ENCODE measurements around the gene MYCT1. TPM values are rescaled to one million over a fixed set of nuclear protein-coding genes. Genes with fewer than 3 reads are reported as not detected.

Gene MYCT1
- total and polyA plus RNA-seq, 2 donors (not counting 1 experiment from before 2014, with no cell fraction given): not detected

DNA sequence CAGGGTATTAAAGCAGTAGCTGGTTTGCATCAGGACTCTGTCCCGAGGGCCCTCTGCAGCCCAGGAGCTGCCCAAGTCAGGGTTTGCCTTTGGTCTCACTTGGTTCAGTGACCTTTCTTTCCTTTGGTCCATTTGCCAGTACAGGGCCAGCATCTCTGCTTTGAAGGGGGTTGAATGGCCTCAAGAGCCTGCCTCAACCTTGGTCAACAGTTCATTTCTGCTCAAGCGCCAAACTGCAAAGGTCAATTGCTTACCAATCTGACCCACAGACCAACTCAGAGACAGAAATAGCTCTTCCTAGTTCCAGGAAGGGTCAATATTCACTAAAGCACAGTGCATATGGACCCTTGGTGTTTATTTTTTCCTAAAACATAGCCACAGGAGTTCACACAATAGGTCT lies 72.3 kb downstream of the MYCT1 start:
- Histone ChIP-seq H4K20me1 (ENCODE audit: control insufficient read depth, insufficient read depth, low read length, poor library complexity, severe bottlenecking) (no peaks in the 10 kb centered on the region), H3K9me3 (ENCODE audit: control extremely low read depth in 1 of 3, control insufficient read depth in 2 of 3, insufficient read depth in 1 of 3, low read length in 2 of 3) (no peaks in the 10 kb centered on the region), H3K4me1 (ENCODE audit: control insufficient read depth in 2 of 2, insufficient read depth in 2 of 2, low read length in 2 of 2) (no peaks in the 10 kb centered on the region), H3K4me3 (ENCODE audit: control extremely low read depth in 1 of 5, extremely low read depth in 1 of 5, insufficient read depth in 1 of 5, low read depth in 2 of 5, low read length in 4 of 5) (no peak overlapping the region), H2AFZ (ENCODE audit: insufficient read depth, low read depth, low read length, poor library complexity, severe bottlenecking) (no peak overlapping the region), H3K4me2 (replicated peaks; ENCODE audit: low read depth, low read length, poor library complexity, severe bottlenecking) (no peak overlapping the region), H3K27me3 (replicated peaks in 1 of 4; ENCODE audit: control extremely low read depth in 1 of 4, control insufficient read depth in 3 of 4, insufficient read depth in 4 of 4, low read length in 3 of 4) (no peaks in the 10 kb centered on the region), H3K36me3 (replicated peaks in 1 of 2; ENCODE audit: control extremely low read depth in 1 of 2, control insufficient read depth in 1 of 2, extremely low read depth in 1 of 2, insufficient read depth in 2 of 2, low read length in 1 of 2) (no peaks in the 10 kb centered on the region), H3K27ac (ENCODE audit: low read length in 2 of 2) (no peak overlapping the region), H3K79me2 (ENCODE audit: control insufficient read depth, insufficient read depth, low read length) (no peaks in the 10 kb centered on the region), H3K9ac (ENCODE audit: low read length) (no peak overlapping the region)
- no peak for ATAC-seq (ENCODE audit: low read depth)
- H3K9me3 Mint-ChIP-seq (ENCODE audit: insufficient read depth): no peaks in the 10 kb centered on the region
- H3K27me3 Mint-ChIP-seq: no peaks in the 10 kb centered on the region
- CTCF ChIA-PET: no interaction called here
- H3K27ac Mint-ChIP-seq: no peak overlapping the region
- TF ChIP-seq, protein P1, sequence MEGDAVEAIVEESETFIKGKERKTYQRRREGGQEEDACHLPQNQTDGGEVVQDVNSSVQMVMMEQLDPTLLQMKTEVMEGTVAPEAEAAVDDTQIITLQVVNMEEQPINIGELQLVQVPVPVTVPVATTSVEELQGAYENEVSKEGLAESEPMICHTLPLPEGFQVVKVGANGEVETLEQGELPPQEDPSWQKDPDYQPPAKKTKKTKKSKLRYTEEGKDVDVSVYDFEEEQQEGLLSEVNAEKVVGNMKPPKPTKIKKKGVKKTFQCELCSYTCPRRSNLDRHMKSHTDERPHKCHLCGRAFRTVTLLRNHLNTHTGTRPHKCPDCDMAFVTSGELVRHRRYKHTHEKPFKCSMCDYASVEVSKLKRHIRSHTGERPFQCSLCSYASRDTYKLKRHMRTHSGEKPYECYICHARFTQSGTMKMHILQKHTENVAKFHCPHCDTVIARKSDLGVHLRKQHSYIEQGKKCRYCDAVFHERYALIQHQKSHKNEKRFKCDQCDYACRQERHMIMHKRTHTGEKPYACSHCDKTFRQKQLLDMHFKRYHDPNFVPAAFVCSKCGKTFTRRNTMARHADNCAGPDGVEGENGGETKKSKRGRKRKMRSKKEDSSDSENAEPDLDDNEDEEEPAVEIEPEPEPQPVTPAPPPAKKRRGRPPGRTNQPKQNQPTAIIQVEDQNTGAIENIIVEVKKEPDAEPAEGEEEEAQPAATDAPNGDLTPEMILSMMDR (IDR thresholded peaks at IDR 0.05): no peak
- TF ChIP-seq EZH2 (IDR thresholded peaks at IDR 0.05; ENCODE audit: borderline replicate concordance, insufficient read depth, low read depth, low read length, poor library complexity, severe bottlenecking): no peak
- no peak overlapping the region for H3K4me3 Mint-ChIP-seq
- intact Hi-C loops (cut with micrococcal nuclease): no loop called here
- POLR2A ChIA-PET: no interaction called here
- DNase-seq: no peak
- 85% methylated on average over 2 of the region's 2 CpGs for WGBS (ENCODE audit: insufficient coverage)
- no peaks in the 10 kb centered on the region for H3K4me1 Mint-ChIP-seq

DNA sequence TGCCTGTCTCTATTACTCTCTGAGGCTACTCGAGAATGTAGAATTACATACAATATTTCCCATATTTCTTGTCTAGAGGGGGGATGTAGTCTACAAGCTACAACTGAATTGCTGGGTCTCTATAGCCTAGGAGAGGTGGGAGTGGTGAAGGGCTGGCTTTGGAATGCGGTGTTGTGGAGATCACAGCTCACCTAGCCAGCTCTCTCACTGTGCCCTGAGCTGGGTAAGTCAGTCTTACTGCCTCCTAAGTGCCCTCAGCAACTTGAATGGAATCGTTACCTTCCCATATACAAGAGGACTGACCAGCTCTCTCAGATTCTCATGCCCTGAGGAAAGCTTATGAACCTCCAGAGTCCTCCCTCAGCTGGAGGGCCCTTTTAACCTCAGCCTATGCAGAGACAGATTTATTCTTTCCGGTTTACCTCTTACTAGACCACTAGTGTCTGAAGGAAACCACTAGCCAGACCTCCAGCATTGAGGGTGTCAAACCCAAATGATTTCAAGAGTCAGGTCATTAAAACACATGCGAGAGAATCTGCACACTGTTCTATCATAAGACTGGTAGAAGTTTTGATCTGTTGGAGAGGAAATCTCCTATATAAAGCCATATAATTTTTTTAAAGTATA lies 73.5 kb downstream of the MYCT1 start:
- no peak overlapping the region for H3K4me3 ChIP-seq (ENCODE audit: control extremely low read depth in 1 of 5, extremely low read depth in 1 of 5, insufficient read depth in 1 of 5, low read depth in 2 of 5, low read length in 4 of 5)
- TF ChIP-seq EZH2 (IDR thresholded peaks at IDR 0.05; ENCODE audit: borderline replicate concordance, insufficient read depth, low read depth, low read length, poor library complexity, severe bottlenecking): no peak
- TF ChIP-seq, protein P1 (IDR thresholded peaks at IDR 0.05): no peak
- no peak for DNase-seq
- POLR2A ChIA-PET: no interaction called here
- H3K4me3 Mint-ChIP-seq: no peak overlapping the region
- H3K4me1 ChIP-seq (ENCODE audit: control insufficient read depth in 2 of 2, insufficient read depth in 2 of 2, low read length in 2 of 2): no peaks in the 10 kb centered on the region
- no peaks in the 10 kb centered on the region for H4K20me1 ChIP-seq (ENCODE audit: control insufficient read depth, insufficient read depth, low read length, poor library complexity, severe bottlenecking)
- H3K9me3 Mint-ChIP-seq (ENCODE audit: insufficient read depth): no peaks in the 10 kb centered on the region
- no peak overlapping the region for H2AFZ ChIP-seq (ENCODE audit: insufficient read depth, low read depth, low read length, poor library complexity, severe bottlenecking)
- no peaks in the 10 kb centered on the region for H3K36me3 ChIP-seq (replicated peaks in 1 of 2; ENCODE audit: control extremely low read depth in 1 of 2, control insufficient read depth in 1 of 2, extremely low read depth in 1 of 2, insufficient read depth in 2 of 2, low read length in 1 of 2)
- no peak for ATAC-seq (ENCODE audit: low read depth)
- intact Hi-C loops (cut with micrococcal nuclease): no loop called here
- 83% methylated on average over 3 of the region's 5 CpGs for WGBS (ENCODE audit: insufficient coverage)
- CTCF ChIA-PET: no interaction called here
- no peaks in the 10 kb centered on the region for H3K9me3 ChIP-seq (ENCODE audit: control extremely low read depth in 1 of 3, control insufficient read depth in 2 of 3, insufficient read depth in 1 of 3, low read length in 2 of 3)
- H3K9ac ChIP-seq (ENCODE audit: low read length): no peak overlapping the region
- no peaks in the 10 kb centered on the region for H3K27me3 Mint-ChIP-seq
- H3K27ac Mint-ChIP-seq: no peak overlapping the region
- no peaks in the 10 kb centered on the region for H3K27me3 ChIP-seq (replicated peaks in 1 of 4; ENCODE audit: control extremely low read depth in 1 of 4, control insufficient read depth in 3 of 4, insufficient read depth in 4 of 4, low read length in 3 of 4)
- H3K79me2 ChIP-seq (ENCODE audit: control insufficient read depth, insufficient read depth, low read length): no peaks in the 10 kb centered on the region
- no peak overlapping the region for H3K27ac ChIP-seq (ENCODE audit: low read length in 2 of 2)
- H3K4me2 ChIP-seq (replicated peaks; ENCODE audit: low read depth, low read length, poor library complexity, severe bottlenecking): no peak overlapping the region
- H3K4me1 Mint-ChIP-seq: no peaks in the 10 kb centered on the region

Other genes starting within 250 kb of the MYCT1 start
- gene SYNE1, start 60.5 kb upstream of the MYCT1 start, total RNA-seq: 108 and 125 TPM in 2 replicates
- 48.8 and 49.2 TPM in 2 replicates for gene SYNE1, start 60.5 kb upstream of the MYCT1 start, polyA plus RNA-seq
- not detected in 2 replicates for gene VIP, start 52.9 kb downstream of the MYCT1 start, total RNA-seq
- not detected in 2 replicates for gene VIP, start 52.9 kb downstream of the MYCT1 start, polyA plus RNA-seq